Nephron progenitor cell (in vitro differentiated cells): ENCODE measurements around the gene CBX1.

ENCODE experiments used
- DNase-seq: peaks from one replicate; pipeline ENCODE4 v3.0.0; 2021
- H3K27ac Mint-ChIP-seq: 2 replicates; pipeline ENCODE4 v1.8.0; 2021; ENCODE audit warnings: mild to moderate bottlenecking, moderate library complexity, mixed read lengths
- H3K27me3 Mint-ChIP-seq: 2 replicates; pipeline ENCODE4 v1.8.0; 2021; ENCODE audit warnings: mild to moderate bottlenecking, low read depth, mixed read lengths; ENCODE audit not compliant: poor library complexity
- H3K36me3 Mint-ChIP-seq: 2 replicates; pipeline ENCODE4 v1.8.0; 2021; ENCODE audit warnings: low read depth, mixed read lengths
- H3K4me1 Mint-ChIP-seq: 2 replicates; pipeline ENCODE4 v1.8.0; 2021; ENCODE audit warnings: mixed read lengths
- H3K4me3 Mint-ChIP-seq: 2 replicates; pipeline ENCODE4 v1.8.0; 2021; ENCODE audit warnings: mild to moderate bottlenecking, moderate library complexity, mixed read lengths
- H3K9me3 Mint-ChIP-seq: 2 replicates; pipeline ENCODE4 v1.8.0; 2021; ENCODE audit warnings: mild to moderate bottlenecking, moderate library complexity, mixed read lengths
- TF ChIP-seq, protein P1 (sequence below): fragments of 200-600 bp; sonication (generic); IDR thresholded peaks from 2 replicates; pipeline ENCODE4 v1.5.0; 2021; ENCODE audit warnings: antibody characterized with exemption

The CBX1 gene

DNA sequence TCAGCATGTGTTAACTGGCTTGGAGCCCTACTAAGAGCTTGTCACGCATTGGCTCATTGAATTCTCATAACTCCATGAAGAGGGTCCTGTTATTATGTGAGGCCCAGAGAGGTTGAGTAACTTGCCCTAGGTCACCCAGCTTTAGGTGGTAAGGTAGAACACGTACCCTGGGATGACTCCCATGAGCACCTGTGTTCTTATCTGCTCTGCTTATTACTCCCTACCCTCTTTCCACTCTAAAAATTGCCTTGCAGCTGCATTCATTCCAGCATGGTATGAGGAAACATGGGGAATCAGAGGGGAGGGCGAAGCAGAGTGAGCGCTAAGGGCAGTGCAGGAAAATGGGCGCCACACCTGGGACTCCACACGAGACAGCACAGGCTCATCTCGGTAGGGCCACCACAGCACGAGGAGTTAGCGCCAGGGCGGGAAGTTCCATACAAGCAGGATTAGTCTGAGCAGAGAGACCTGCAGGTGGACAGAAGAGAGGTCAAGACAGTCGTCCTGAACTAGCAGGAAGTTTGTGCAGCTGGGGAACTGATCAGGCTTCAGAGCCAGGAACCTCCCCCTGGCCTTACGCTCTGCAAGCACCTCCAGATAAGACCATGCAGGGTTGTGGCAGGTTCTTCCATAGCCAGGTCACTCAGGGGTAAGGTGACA is 73.8 kb downstream of the CBX1 start:
- H3K27ac Mint-ChIP-seq, result no peak overlapping the region

DNA sequence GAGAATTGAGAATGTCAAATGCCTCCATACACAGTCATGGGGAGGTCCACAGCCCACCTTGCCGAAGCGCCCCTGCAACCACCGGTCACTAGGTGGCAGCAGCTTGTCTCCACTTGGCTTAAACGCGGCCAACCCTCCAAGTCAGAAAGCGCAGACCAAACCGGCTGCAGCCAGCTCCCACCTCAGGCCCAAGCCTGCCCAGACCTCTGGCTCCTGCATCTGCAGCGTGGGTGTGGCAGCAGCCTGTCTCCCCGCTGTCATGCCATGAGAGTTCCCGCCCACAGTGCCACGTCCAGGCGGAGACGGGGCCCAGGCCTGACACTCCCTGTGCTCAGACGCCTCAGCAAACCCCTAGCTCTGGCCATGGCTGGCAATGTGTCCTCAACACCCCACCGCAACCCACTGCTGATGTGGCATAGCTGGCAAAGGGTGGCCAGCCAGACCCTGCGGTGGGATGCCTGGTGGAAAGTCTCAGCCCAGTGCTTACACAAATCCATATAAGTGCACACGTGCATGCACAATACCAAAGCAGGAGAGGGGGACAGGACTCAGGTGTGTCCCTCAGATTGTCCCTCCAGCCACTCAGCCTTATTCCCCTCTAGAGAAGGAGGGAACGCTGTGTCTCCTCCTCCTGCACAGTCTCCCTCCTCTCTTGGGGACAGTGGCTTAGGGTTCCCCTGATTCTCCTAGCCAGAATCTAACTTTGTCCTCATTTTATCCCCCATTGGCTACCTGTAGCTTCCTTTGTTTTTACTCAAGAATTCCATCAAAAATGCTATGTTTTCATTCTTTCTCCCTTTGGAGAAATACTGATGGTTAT is 74.6 kb downstream of the CBX1 start:
- DNase-seq, result peak; percentile 91
- Mint-ChIP-seq H3K4me3 (peak overlapping the region; percentile 89), H3K27ac (no peak overlapping the region), H3K4me1 (peaks cover 41% of the 10 kb centered on the region), H3K9me3 (no peaks in the 10 kb centered on the region), H3K36me3 (no peaks in the 10 kb centered on the region), H3K27me3 (peaks cover 28% of the 10 kb centered on the region)
- TF ChIP-seq, protein P1, sequence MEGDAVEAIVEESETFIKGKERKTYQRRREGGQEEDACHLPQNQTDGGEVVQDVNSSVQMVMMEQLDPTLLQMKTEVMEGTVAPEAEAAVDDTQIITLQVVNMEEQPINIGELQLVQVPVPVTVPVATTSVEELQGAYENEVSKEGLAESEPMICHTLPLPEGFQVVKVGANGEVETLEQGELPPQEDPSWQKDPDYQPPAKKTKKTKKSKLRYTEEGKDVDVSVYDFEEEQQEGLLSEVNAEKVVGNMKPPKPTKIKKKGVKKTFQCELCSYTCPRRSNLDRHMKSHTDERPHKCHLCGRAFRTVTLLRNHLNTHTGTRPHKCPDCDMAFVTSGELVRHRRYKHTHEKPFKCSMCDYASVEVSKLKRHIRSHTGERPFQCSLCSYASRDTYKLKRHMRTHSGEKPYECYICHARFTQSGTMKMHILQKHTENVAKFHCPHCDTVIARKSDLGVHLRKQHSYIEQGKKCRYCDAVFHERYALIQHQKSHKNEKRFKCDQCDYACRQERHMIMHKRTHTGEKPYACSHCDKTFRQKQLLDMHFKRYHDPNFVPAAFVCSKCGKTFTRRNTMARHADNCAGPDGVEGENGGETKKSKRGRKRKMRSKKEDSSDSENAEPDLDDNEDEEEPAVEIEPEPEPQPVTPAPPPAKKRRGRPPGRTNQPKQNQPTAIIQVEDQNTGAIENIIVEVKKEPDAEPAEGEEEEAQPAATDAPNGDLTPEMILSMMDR, result peak; percentile 78

More for the DNA sequence above, 73.8 kb downstream of the CBX1 start:
- Mint-ChIP-seq H3K36me3 (no peaks in the 10 kb centered on the region), H3K4me3 (no peak overlapping the region), H3K4me1 (peaks cover 41% of the 10 kb centered on the region), H3K9me3 (no peaks in the 10 kb centered on the region), H3K27me3 (peaks cover 33% of the 10 kb centered on the region)
- TF ChIP-seq, protein P1, result no peak
- no peak for DNase-seq

DNA sequence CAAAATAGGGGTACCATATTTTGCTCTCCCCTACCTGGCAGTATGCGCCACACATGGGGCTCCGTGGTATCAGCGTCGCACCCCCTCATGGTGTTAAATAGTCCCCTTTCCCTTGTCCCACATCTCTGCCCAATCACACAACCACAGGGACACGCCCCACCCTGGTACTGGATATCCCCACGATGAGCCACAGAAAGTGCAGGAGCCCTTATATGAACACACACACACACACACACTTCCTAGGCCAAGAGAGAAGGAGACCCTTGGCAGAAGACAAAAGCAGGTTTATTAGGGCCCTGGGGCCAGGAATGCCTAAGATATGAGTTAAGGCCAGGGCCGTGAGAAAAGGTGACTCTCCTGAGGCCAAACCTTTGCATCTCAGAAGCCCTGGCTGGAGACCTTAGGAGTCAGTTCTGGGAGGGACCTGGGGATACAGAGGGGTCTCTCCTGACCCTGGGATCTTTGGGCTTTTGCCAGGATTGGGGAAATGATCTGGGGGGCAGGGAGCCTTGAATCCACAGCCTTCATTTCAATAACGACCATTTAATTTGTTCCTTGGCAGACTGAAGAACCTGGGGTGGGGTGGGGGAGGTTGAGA is 75.3 kb downstream of the CBX1 start:
- no peak for DNase-seq

DNA sequence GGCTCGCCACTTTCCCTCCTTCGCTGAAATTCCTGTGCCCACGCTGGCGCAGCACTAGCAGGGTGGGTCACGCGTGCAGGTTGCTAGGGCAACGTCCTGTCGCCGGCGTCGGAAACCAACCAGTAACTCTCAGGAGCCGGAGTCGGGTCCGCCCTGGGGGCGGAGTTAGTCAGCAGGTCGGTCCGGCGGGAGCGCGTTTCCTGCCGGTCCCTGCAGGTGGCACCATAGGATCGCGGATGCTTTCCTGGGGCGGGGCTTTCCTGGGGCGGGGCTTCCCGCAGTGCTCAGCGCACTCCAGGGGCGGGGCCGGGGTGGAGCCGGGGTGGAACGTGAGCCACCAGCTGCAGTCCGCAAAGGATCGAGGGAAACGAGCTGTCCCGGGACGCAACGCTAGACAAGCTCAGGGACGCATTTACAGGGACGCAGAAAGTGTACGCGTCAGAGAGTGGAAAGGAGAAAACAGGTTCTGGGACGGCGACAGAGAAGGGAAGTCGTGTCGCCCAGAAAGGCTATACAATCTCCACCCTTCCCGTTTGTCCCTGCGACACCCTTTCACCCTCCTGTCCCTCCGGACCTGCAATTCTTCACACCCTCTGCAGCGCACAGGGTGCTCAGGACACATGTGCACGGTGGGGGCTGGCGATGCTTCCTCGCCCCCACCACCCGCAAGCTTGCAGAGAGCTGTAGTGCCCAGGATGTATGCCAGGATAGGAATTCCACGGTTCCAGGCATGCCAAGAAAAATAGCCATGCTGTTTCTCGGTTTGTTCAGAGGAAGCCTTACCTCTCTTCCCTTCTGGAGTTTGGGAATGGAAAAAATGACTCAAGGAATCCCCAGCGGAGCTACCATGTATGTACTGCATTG is 76.0 kb downstream of the CBX1 start:
- Mint-ChIP-seq H3K9me3 (no peaks in the 10 kb centered on the region), H3K4me3 (peak overlapping the region; percentile 89), H3K36me3 (no peaks in the 10 kb centered on the region), H3K4me1 (peaks cover 41% of the 10 kb centered on the region), H3K27me3 (peaks cover 28% of the 10 kb centered on the region), H3K27ac (peak overlapping the region; percentile 31)
- DNase-seq, result peak; percentile 99
- TF ChIP-seq, protein P1, result peak; percentile 70

More for the DNA sequence above, 75.3 kb downstream of the CBX1 start:
- H3K27me3 Mint-ChIP-seq, result peaks cover 28% of the 10 kb centered on the region
- H3K27ac Mint-ChIP-seq, result no peak overlapping the region
- peak overlapping the region; percentile 89 for H3K4me3 Mint-ChIP-seq
- TF ChIP-seq, protein P1, result no peak
- H3K4me1 Mint-ChIP-seq, result peaks cover 41% of the 10 kb centered on the region
- no peaks in the 10 kb centered on the region for H3K36me3 Mint-ChIP-seq
- H3K9me3 Mint-ChIP-seq, result no peaks in the 10 kb centered on the region

DNA sequence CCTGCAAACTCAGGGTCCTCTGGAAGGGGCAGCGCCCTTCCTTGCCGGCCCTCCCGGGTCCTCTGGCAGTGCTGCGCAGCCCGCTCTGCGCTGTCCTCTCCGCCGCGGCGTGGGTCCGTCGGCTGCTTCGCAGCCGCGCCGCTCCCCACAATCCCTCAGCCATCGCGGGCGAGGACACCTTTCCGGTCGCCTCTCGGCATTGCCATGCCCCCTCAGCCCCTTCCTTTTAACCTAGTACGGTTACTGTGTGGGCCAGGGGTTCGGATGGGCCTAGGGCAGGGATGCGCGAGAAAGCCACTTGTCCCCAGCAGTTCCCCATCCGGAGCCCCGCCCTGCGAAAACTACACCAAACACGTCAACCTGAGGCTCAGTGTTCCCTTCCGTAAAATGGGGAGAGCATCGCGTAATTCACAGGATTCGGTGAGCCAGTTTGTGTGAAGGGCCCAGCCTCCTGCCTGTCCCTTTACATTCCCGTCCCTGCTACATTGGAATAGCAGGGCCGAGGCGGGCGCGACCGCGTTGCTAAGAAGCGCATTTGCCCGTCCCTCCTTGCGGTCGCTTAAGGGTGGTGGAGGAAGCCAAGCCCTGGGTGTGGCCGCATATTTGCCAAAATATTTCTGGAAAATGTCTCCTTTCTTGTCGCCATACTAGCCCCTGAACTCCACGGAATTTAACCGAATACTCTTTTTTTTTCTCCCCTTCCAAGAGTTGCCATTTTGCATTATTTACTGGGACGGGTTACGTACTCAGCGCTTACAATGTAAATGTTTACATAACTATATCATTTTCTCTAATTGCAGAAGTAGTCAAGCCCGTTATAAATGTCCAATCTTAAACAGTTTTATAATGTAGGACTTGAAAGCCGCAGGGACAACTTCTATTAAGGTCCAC is 76.9 kb downstream of the CBX1 start:
- Mint-ChIP-seq H3K27ac (peak overlapping the region; percentile 31), H3K9me3 (no peaks in the 10 kb centered on the region), H3K36me3 (no peaks in the 10 kb centered on the region), H3K27me3 (peaks cover 34% of the 10 kb centered on the region), H3K4me3 (peak overlapping the region; percentile 89), H3K4me1 (peaks cover 46% of the 10 kb centered on the region)
- DNase-seq, result peak; percentile 41
- TF ChIP-seq, protein P1, result no peak
